T-helper 2 cell (primary cell): ENCODE results near the gene FZD7.

Experiments used
- DNase-seq, 5 experiments: peaks; one replicate each; pipeline versions ENCODE4 v3.0.0 to v3.0.0-alpha.2; 2012 to 2022

FZD7 gene

GRCh38 chr2:202069170-202070067 is 35.8 kb downstream of the FZD7 start:
- no peak for DNase-seq

GRCh38 chr2:202071107-202071506 is 37.5 kb downstream of the FZD7 start:
- DNase-seq = no peak

GRCh38 chr2:202072226-202072625 is 38.6 kb downstream of the FZD7 start:
- no peak for DNase-seq

DNA sequence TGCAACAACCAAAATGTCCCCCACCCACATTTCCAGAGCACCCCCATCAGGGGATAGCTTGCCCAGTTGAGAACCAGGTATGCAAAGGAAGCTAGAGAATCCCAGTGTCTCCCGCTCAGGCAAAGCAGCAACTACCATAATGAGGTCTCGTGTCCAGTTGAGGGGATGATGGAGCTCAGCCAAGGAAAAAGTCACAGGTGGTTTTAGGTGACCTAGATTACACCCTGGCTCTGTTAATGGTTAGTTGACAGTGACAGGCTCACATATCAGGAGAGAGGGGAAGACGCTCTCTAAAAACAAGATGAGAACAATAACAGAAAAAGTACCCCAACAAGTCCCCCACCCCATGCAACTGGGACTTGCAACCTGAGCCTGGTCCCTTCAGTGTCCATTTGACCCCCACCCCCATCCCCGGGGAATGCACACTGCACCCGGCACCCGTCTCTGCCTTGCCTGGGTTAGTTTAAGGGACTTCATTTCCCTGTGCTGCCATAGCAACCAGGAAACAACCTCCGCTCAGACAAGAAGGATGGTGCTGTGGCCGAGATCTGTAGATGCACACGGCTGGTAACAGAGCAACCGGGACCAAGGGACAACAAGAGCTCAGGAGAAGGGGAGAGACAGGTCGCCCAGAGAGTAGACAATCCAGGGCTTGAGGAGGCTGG is 39.2 kb downstream of the FZD7 start, which contains the start of gene KIAA2012:
TSS of gene KIAA2012 (plus strand) at position 519 of the 665 bp plus-strand sequence. CDS start 373 bp downstream, outside the sequence.
- DNase-seq = no peak

DNA sequence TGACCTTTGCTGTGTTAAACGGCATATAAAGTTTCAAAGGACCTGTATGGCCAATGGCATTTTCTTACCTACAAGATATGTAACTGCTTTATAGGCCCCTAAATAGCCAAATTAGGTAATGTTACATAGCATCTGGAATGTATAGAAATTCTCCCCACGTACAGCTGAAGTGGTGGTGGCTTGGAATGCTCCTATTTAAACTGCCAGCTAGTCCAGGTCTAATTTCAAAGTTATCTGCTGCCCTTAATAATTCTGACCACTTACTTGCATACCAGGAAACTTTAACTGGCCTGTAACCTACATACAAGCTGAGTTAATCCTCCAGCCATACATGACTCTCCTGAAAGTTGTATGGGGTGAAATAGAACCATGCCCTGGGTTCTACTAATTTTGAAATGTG is 40.7 kb downstream of the FZD7 start:
- no peak for DNase-seq

- DNase-seq = no peak
Measured at GRCh38 chr2:202079310-202079709, 45.7 kb downstream of the FZD7 start.

DNA sequence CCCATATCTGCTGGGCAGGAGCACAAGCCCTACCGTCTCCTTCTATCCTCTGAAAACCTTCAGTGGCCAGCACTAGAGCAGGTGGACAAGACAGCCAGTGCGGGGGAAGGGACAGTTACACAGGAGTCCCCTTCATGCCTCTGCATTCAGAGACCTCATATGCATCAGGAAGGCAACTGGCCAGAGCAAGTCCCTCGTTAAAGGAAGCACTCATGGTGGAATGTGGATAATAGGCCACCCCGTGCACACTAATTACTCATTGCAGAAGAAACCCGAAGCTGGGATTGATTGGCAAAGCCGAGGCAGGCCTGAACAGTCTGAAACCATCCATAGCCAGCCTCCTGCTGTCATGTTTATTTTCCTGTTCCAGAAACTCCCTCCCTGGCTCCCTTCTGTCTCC is 50.6 kb downstream of the FZD7 start:
- no peak for DNase-seq
